ENCODE data around the gene KLKB1. TPM values are rescaled to one million over a fixed set of nuclear protein-coding genes. Genes with fewer than 3 reads are reported as not detected.

KLKB1 gene
- total RNA-seq, 1 experiment from 2014 or later = not detected

- no peaks in the 10 kb centered on the region for H3K36me3 ChIP-seq (ENCODE audit: control insufficient read depth, insufficient read depth, low read length)
- H3K27me3 ChIP-seq (replicated peaks; ENCODE audit: control insufficient read depth, insufficient read depth, low read length) = no peaks in the 10 kb centered on the region
- Mint-ChIP-seq H3K4me1 (ENCODE audit: low read depth, unreplicated experiment) (no peaks in the 10 kb centered on the region), H3K9me3 (ENCODE audit: unreplicated experiment) (peaks cover 24% of the 10 kb centered on the region), H3K27me3 (ENCODE audit: insufficient read depth, unreplicated experiment) (peaks cover 12% of the 10 kb centered on the region), H3K27ac (ENCODE audit: unreplicated experiment) (no peak overlapping the region), H3K4me3 (ENCODE audit: unreplicated experiment) (no peak overlapping the region), H3K36me3 (ENCODE audit: insufficient read depth, unreplicated experiment) (peaks cover 5% of the 10 kb centered on the region)
- no peak overlapping the region for H3K4me3 ChIP-seq (ENCODE audit: low read depth, low read length)
- ChIA-PET CTCF (no interaction called here), POLR2A (no interaction called here)
- no peaks in the 10 kb centered on the region for H3K4me1 ChIP-seq
- intact Hi-C loops (cut with micrococcal nuclease; ENCODE audit: unreplicated experiment) = no loop called here
- TF ChIP-seq CTCF (IDR thresholded peaks at IDR 0.05; ENCODE audit: insufficient read depth in 1 of 2, low read depth in 1 of 2, low read length in 1 of 2, severe bottlenecking in 1 of 2, unreplicated experiment in 1 of 2) = no peak
- BruUV-seq (replicated peaks) = no TSS peak
- DNase-seq = no peak
- 0 out of 2 replicates have a peak, but pooled peaks cover 3% of the 10 kb centered on the region for H3K9me3 ChIP-seq
These were observed 5.7 kb upstream of the KLKB1 start for GRCh38 chr4:186221624-186222023.

GRCh38 chr4:186225848-186226247, 1.5 kb upstream of the KLKB1 start:
- no peaks in the 10 kb centered on the region for H3K36me3 ChIP-seq (ENCODE audit: control insufficient read depth, insufficient read depth, low read length)
- 0 out of 2 replicates have a peak, but pooled peaks cover 3% of the 10 kb centered on the region for H3K9me3 ChIP-seq
- no peak overlapping the region for H3K27ac Mint-ChIP-seq (ENCODE audit: unreplicated experiment)
- no peak overlapping the region for H3K4me3 Mint-ChIP-seq (ENCODE audit: unreplicated experiment)
- peaks cover 5% of the 10 kb centered on the region for H3K36me3 Mint-ChIP-seq (ENCODE audit: insufficient read depth, unreplicated experiment)
- TF ChIP-seq CTCF (IDR thresholded peaks at IDR 0.05; ENCODE audit: insufficient read depth in 1 of 2, low read depth in 1 of 2, low read length in 1 of 2, severe bottlenecking in 1 of 2, unreplicated experiment in 1 of 2) = no peak
- DNase-seq = no peak
- peaks cover 24% of the 10 kb centered on the region for H3K9me3 Mint-ChIP-seq (ENCODE audit: unreplicated experiment)
- POLR2A ChIA-PET = no interaction called here
- no peak overlapping the region for H3K4me3 ChIP-seq (ENCODE audit: low read depth, low read length)
- H3K27me3 ChIP-seq (replicated peaks; ENCODE audit: control insufficient read depth, insufficient read depth, low read length) = no peaks in the 10 kb centered on the region
- no peaks in the 10 kb centered on the region for H3K4me1 Mint-ChIP-seq (ENCODE audit: low read depth, unreplicated experiment)
- peaks cover 12% of the 10 kb centered on the region for H3K27me3 Mint-ChIP-seq (ENCODE audit: insufficient read depth, unreplicated experiment)
- no peaks in the 10 kb centered on the region for H3K4me1 ChIP-seq
- BruUV-seq (replicated peaks) = no TSS peak
- intact Hi-C loops (cut with micrococcal nuclease; ENCODE audit: unreplicated experiment) = no loop called here
- CTCF ChIA-PET = no interaction called here

GRCh38 chr4:186226521-186227189, 652 bp upstream of the KLKB1 start:
- Mint-ChIP-seq H3K27ac (ENCODE audit: unreplicated experiment) (no peak overlapping the region), H3K4me3 (ENCODE audit: unreplicated experiment) (no peak overlapping the region)
- no TSS peak for BruUV-seq (replicated peaks)

More at GRCh38 chr4:186226521-186227189, 652 bp upstream of the KLKB1 start:
- ChIA-PET CTCF (no interaction called here), POLR2A (no interaction called here)
- H3K9me3 Mint-ChIP-seq (ENCODE audit: unreplicated experiment) = peaks cover 24% of the 10 kb centered on the region
- intact Hi-C loops (cut with micrococcal nuclease; ENCODE audit: unreplicated experiment) = no loop called here
- DNase-seq = no peak
- H3K27me3 Mint-ChIP-seq (ENCODE audit: insufficient read depth, unreplicated experiment) = peaks cover 8% of the 10 kb centered on the region
- H3K4me1 Mint-ChIP-seq (ENCODE audit: low read depth, unreplicated experiment) = no peaks in the 10 kb centered on the region
- H3K36me3 Mint-ChIP-seq (ENCODE audit: insufficient read depth, unreplicated experiment) = peaks cover 5% of the 10 kb centered on the region
- Histone ChIP-seq H3K4me1 (no peaks in the 10 kb centered on the region), H3K4me3 (ENCODE audit: low read depth, low read length) (no peak overlapping the region), H3K9me3 (0 out of 2 replicates have a peak, but pooled peaks cover 3% of the 10 kb centered on the region), H3K27me3 (replicated peaks; ENCODE audit: control insufficient read depth, insufficient read depth, low read length) (no peaks in the 10 kb centered on the region), H3K36me3 (ENCODE audit: control insufficient read depth, insufficient read depth, low read length) (no peaks in the 10 kb centered on the region)
- no peak for TF ChIP-seq CTCF (IDR thresholded peaks at IDR 0.05; ENCODE audit: insufficient read depth in 1 of 2, low read depth in 1 of 2, low read length in 1 of 2, severe bottlenecking in 1 of 2, unreplicated experiment in 1 of 2)

Measured in Caco-2 (cell line).